Renal pelvis (tissue), 3 donors: ENCODE data around the gene ASAH2. TPM values are rescaled to one million over a fixed set of nuclear protein-coding genes. Genes with fewer than 3 reads are reported as not detected.

Source experiments
- polyA plus RNA-seq, 3 donors: library from polyadenylated mRNA; unstranded; fragments of 120-200 nt; gene quantifications; one replicate each; pipeline ENCODE4 v1.2.1, GENCODE V29; 2013; ENCODE audit not compliant: insufficient read length in 3 of 3

The ASAH2 gene
- polyA plus RNA-seq, 3 donors = 2.0 to 2.7 (median 2.3) TPM

Other genes with a start within 250 kb of the ASAH2 start
- gene WASHC2A, start 183.6 kb downstream of the ASAH2 start, polyA plus RNA-seq = 10 to 100 TPM; 63.5 to 70.7 (median 64.5) TPM